ENCODE measurements around the gene LY6G6C.

The LY6G6C gene

DNA sequence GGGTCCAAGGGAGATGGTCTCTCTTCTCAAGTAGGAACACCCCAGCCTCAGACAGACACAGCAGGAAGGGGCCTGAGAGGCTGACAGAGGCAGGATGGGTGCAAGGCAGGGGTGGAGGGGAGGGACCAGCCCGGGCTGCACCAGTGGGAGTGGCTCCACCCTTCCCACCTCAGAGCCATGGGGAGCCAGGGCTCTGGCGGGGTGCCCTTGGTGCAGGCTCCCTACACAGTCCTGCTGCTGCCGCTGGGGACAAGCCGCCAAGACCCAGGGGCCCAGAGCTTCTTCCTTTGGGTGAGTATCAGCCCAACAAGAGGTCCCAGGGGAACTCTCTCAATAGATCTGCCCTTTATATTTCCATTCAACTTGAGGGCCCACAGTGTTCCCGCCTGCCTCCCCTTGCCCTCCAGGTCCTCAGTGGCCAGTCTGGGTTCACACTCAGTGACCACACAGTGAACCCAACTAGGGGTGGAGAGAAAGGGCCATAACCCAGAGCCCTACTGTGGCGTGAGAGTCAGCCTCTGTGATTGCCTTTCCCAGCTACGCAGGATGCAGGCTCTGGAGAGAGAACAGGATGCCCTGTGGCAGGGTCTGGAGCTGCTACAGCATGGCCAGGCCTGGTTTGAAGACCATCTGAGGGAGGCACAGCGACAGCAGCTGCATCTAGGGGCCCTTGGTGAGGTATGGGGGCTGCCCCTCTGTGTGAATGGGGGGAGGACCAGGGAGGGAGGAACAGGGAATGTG lies 41.5 kb upstream of the LY6G6C start:
- Histone ChIP-seq H3K36me3 (ENCODE audit: control insufficient read depth, insufficient read depth, low read length) (peaks cover 7% of the 10 kb centered on the region), H3K27me3 (replicated peaks; ENCODE audit: control insufficient read depth, insufficient read depth, low read length, poor library complexity, severe bottlenecking) (no peaks in the 10 kb centered on the region), H3K4me1 (ENCODE audit: control insufficient read depth, insufficient read depth, low read length, poor library complexity, severe bottlenecking) (no peaks in the 10 kb centered on the region), H3K27ac (ENCODE audit: insufficient read depth, low read length, poor library complexity, severe bottlenecking) (no peak overlapping the region), H3K4me3 (ENCODE audit: insufficient read depth, low read depth, low read length, poor library complexity, severe bottlenecking) (no peak overlapping the region), H3K9me3 (ENCODE audit: control insufficient read depth, low read length) (no peaks in the 10 kb centered on the region)
- DNase-seq = no peak

DNA sequence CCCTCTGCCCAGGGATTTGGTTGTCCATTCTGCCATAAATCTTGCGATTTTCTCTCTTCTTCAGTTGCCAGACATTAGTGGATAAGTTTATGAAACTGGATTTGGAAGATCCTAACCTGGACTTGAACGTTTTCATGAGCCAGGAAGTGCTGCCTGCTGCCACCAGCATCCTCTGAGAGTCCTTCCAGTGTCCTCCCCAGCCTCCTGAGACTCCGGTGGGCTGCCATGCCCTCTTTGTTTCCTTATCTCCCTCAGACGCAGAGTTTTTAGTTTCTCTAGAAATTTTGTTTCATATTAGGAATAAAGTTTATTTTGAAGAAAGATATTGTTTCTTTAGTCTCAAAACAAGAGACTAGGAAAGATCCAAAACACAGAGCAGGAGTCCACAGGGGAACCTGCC lies 40.8 kb upstream of the LY6G6C start, which contains the start of gene SAPCD1:
SAPCD1 (plus strand) TSS at position 301 of the 400 bp plus-strand sequence. CDS start 399 bp downstream, outside the sequence.
- Histone ChIP-seq H3K27ac (ENCODE audit: insufficient read depth, low read length, poor library complexity, severe bottlenecking) (no peak within 1 kb of the TSS), H3K27me3 (replicated peaks; ENCODE audit: control insufficient read depth, insufficient read depth, low read length, poor library complexity, severe bottlenecking) (no peaks in the 10 kb centered on the region), H3K4me1 (ENCODE audit: control insufficient read depth, insufficient read depth, low read length, poor library complexity, severe bottlenecking) (no peaks in the 10 kb centered on the region), H3K36me3 (ENCODE audit: control insufficient read depth, insufficient read depth, low read length) (peaks cover 7% of the 10 kb centered on the region), H3K4me3 (ENCODE audit: insufficient read depth, low read depth, low read length, poor library complexity, severe bottlenecking) (no peak within 1 kb of the TSS), H3K9me3 (ENCODE audit: control insufficient read depth, low read length) (no peaks in the 10 kb centered on the region)
- no peak for DNase-seq

DNA sequence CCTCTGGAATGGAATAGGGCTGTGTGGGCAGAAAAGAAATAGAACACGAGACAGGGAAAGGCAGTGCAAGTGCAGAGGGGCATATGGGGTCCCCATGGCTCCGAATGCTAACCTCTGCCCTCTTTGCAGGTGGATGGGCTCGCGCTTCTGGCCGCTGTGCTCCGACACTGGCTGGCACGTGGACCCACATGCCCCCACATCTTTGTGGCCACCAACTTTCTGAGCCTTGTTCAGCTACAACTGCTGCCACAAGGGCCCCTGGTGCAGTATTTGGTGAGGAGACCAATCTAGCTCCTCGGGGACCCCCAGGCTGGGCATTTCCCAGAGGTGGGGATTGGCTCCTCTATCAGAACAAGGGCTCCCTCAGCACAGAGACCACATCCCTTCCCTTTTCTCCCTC lies 39.8 kb upstream of the LY6G6C start:
- Histone ChIP-seq H3K9me3 (ENCODE audit: control insufficient read depth, low read length) (no peaks in the 10 kb centered on the region), H3K36me3 (ENCODE audit: control insufficient read depth, insufficient read depth, low read length) (peaks cover 7% of the 10 kb centered on the region), H3K4me3 (ENCODE audit: insufficient read depth, low read depth, low read length, poor library complexity, severe bottlenecking) (no peak overlapping the region), H3K27me3 (replicated peaks; ENCODE audit: control insufficient read depth, insufficient read depth, low read length, poor library complexity, severe bottlenecking) (no peaks in the 10 kb centered on the region), H3K4me1 (ENCODE audit: control insufficient read depth, insufficient read depth, low read length, poor library complexity, severe bottlenecking) (no peaks in the 10 kb centered on the region), H3K27ac (ENCODE audit: insufficient read depth, low read length, poor library complexity, severe bottlenecking) (no peak overlapping the region)
- DNase-seq = no peak

DNA sequence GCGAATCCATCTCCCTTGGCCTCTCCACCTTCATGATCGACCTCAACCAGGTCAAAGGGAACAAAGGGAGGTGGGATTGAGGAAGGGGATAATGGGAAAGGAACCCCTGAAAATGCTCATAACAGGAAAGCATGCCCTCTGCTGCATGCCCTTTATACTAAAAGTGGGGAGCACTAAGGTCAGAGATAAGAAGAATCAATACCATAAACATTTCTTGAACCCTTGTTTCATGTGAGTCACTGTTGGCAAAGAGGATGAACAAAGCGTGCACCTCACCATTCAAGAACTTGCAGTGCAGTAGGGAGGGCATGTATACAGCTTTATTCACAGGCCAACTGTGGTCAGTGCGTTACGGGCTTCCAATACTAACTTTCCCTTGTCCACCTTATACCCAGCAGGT lies 39.2 kb upstream of the LY6G6C start:
- no peak overlapping the region for H3K4me3 ChIP-seq (ENCODE audit: insufficient read depth, low read depth, low read length, poor library complexity, severe bottlenecking)
- DNase-seq = no peak
- no peaks in the 10 kb centered on the region for H3K9me3 ChIP-seq (ENCODE audit: control insufficient read depth, low read length)
- H3K36me3 ChIP-seq (ENCODE audit: control insufficient read depth, insufficient read depth, low read length) = peaks cover 7% of the 10 kb centered on the region
- H3K27me3 ChIP-seq (replicated peaks; ENCODE audit: control insufficient read depth, insufficient read depth, low read length, poor library complexity, severe bottlenecking) = no peaks in the 10 kb centered on the region
- H3K27ac ChIP-seq (ENCODE audit: insufficient read depth, low read length, poor library complexity, severe bottlenecking) = no peak overlapping the region
- H3K4me1 ChIP-seq (ENCODE audit: control insufficient read depth, insufficient read depth, low read length, poor library complexity, severe bottlenecking) = no peaks in the 10 kb centered on the region

DNA sequence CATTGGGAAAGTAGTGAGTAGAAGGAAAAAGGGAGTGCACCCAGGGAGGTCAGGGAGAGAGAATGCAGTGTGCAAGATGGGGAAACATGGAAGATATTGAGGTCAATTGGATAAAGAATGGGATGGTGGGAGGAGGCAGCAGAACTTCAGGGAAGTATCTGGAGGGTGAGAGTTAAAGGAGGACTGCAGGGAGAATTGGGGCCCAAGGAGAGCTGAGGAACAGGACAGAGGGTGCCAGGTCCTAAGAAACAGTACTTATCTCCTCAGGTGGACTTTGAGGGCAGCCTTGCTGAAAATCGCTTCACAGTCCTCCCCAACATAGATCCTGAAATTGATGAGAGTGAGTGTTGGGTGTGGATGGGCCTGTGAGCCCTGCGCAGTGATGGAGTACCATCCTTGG lies 36.7 kb upstream of the LY6G6C start:
- H3K4me1 ChIP-seq (ENCODE audit: control insufficient read depth, insufficient read depth, low read length, poor library complexity, severe bottlenecking) = no peaks in the 10 kb centered on the region
- peaks cover 7% of the 10 kb centered on the region for H3K36me3 ChIP-seq (ENCODE audit: control insufficient read depth, insufficient read depth, low read length)
- H3K27ac ChIP-seq (ENCODE audit: insufficient read depth, low read length, poor library complexity, severe bottlenecking) = no peak overlapping the region
- no peaks in the 10 kb centered on the region for H3K9me3 ChIP-seq (ENCODE audit: control insufficient read depth, low read length)
- DNase-seq = no peak
- no peak overlapping the region for H3K4me3 ChIP-seq (ENCODE audit: insufficient read depth, low read depth, low read length, poor library complexity, severe bottlenecking)
- H3K27me3 ChIP-seq (replicated peaks; ENCODE audit: control insufficient read depth, insufficient read depth, low read length, poor library complexity, severe bottlenecking) = no peaks in the 10 kb centered on the region

DNA sequence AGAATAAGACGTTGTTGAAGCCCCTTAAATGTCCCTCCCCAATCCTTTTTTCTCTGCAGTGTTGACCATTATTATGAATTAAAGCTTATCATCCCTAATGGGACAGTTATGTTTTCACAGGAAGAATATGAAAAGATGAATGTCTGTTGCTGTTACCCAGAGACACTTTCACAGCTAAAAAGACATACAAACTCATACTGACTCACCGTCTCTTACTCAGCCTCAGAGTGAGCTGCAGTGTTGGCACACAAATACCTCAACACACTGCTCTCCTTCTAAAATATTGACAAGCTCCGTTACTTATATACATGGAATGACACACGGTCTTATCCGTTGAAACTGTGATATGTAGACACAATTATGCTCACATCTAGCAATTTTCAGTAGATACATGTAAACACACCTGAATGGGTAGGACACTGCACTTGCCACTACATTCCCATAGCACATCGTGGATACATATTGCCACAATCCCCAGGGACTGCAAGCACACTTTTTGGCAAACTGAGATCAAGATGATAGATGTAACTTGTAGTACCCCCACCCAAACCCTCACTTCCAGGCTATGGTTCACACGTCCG lies 31.3 kb upstream of the LY6G6C start:
- H3K27me3 ChIP-seq (replicated peaks; ENCODE audit: control insufficient read depth, insufficient read depth, low read length, poor library complexity, severe bottlenecking) = no peaks in the 10 kb centered on the region
- H3K4me1 ChIP-seq (ENCODE audit: control insufficient read depth, insufficient read depth, low read length, poor library complexity, severe bottlenecking) = no peaks in the 10 kb centered on the region
- no peak overlapping the region for H3K27ac ChIP-seq (ENCODE audit: insufficient read depth, low read length, poor library complexity, severe bottlenecking)
- no peaks in the 10 kb centered on the region for H3K36me3 ChIP-seq (ENCODE audit: control insufficient read depth, insufficient read depth, low read length)
- H3K9me3 ChIP-seq (ENCODE audit: control insufficient read depth, low read length) = no peaks in the 10 kb centered on the region
- H3K4me3 ChIP-seq (ENCODE audit: insufficient read depth, low read depth, low read length, poor library complexity, severe bottlenecking) = no peak overlapping the region
- no peak for DNase-seq

DNA sequence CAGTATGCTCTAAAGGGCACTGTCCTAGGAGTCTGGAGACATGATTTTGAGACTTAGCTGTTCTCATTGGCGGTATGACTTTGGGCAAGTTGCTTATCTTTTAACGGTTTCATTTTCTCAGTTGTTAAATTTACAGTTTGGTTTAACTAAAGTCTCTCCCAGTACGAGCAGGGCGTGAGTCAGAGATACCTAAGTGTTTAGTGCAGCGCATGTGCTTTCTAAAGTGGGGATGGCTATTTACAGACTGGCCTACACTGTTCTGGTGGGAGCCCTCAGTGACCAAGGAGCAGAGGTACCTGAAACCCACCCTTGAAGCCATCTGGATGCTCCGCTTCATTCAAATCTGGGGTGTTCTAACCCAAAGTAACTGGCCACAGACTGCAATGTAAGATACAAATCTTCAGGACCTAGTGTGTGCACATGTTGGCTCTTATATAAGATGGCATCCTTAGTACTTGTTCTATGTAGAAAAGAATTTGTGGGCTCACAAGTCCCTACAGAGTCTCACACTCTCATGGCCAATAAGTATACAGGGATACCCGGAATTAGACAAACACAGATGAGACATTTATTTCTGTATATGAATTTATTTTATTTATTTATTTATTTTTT lies 29.0 kb upstream of the LY6G6C start:
- Histone ChIP-seq H3K9me3 (ENCODE audit: control insufficient read depth, low read length) (no peaks in the 10 kb centered on the region), H3K36me3 (ENCODE audit: control insufficient read depth, insufficient read depth, low read length) (no peaks in the 10 kb centered on the region), H3K27me3 (replicated peaks; ENCODE audit: control insufficient read depth, insufficient read depth, low read length, poor library complexity, severe bottlenecking) (no peaks in the 10 kb centered on the region), H3K27ac (ENCODE audit: insufficient read depth, low read length, poor library complexity, severe bottlenecking) (no peak overlapping the region), H3K4me1 (ENCODE audit: control insufficient read depth, insufficient read depth, low read length, poor library complexity, severe bottlenecking) (no peaks in the 10 kb centered on the region), H3K4me3 (ENCODE audit: insufficient read depth, low read depth, low read length, poor library complexity, severe bottlenecking) (no peak overlapping the region)
- DNase-seq = no peak

DNA sequence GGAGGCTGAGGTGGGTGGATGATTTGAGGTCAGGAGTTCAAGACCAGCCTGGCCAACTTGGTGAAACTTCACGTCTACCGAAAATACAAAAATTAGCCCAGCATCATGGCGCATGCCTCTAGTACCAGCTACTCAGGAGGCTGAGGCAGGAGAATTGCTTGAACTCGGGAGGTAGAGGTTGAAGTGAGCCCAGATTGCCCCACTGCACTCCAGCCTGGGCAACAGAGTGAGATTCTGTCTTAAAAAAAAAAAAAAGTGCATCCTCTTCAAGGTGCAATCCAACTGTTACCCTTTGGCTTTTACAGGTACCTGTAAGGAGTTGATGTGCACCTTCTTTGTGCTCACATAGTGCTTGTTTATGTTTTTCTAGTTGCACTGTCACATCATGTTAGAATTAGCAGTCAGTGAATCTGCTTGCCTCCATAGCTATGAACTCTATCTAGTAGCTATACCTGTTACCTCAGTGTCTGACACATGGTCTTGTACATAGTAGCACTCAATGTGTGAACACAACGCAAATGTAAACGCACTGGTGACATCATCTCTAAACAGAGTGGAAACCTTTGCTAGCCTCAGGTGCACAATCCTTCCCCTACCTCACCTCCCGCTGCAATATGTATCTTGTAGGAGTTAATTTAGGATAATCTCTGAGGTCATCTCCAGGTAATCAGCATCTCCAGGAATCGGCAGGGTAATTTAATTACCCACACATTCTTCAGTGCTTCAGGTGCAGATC lies 27.9 kb upstream of the LY6G6C start:
- Histone ChIP-seq H3K4me1 (ENCODE audit: control insufficient read depth, insufficient read depth, low read length, poor library complexity, severe bottlenecking) (no peaks in the 10 kb centered on the region), H3K27me3 (replicated peaks; ENCODE audit: control insufficient read depth, insufficient read depth, low read length, poor library complexity, severe bottlenecking) (no peaks in the 10 kb centered on the region), H3K36me3 (ENCODE audit: control insufficient read depth, insufficient read depth, low read length) (no peaks in the 10 kb centered on the region)

DNA sequence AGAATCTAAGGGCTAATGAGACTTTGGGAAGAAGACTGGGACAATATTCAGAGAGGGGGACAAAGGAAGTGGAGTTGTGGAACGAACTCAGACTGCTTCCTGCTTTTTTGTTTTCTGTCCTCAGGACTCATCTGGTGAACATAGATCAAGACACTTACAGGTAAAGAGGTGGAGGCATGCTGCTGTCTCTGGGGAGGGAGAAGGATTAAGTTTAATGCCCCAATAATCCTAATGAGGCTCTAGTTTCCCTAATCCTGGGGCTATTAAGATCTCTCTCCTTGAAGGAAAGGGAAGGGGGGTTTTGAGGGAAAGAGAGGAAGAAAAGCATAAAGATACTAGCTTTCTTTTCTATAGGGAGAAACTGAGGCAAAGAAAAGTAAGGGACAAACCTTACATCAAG lies 22.9 kb upstream of the LY6G6C start:
- Histone ChIP-seq H3K4me1 (ENCODE audit: control insufficient read depth, insufficient read depth, low read length, poor library complexity, severe bottlenecking) (peaks cover 5% of the 10 kb centered on the region), H3K27ac (ENCODE audit: insufficient read depth, low read length, poor library complexity, severe bottlenecking) (no peak overlapping the region), H3K36me3 (ENCODE audit: control insufficient read depth, insufficient read depth, low read length) (no peaks in the 10 kb centered on the region), H3K9me3 (ENCODE audit: control insufficient read depth, low read length) (no peaks in the 10 kb centered on the region), H3K4me3 (ENCODE audit: insufficient read depth, low read depth, low read length, poor library complexity, severe bottlenecking) (no peak overlapping the region), H3K27me3 (replicated peaks; ENCODE audit: control insufficient read depth, insufficient read depth, low read length, poor library complexity, severe bottlenecking) (no peaks in the 10 kb centered on the region)
- DNase-seq = no peak

More for the DNA sequence above, 27.9 kb upstream of the LY6G6C start:
- DNase-seq = no peak
- no peaks in the 10 kb centered on the region for H3K9me3 ChIP-seq (ENCODE audit: control insufficient read depth, low read length)
- no peak overlapping the region for H3K27ac ChIP-seq (ENCODE audit: insufficient read depth, low read length, poor library complexity, severe bottlenecking)
- H3K4me3 ChIP-seq (ENCODE audit: insufficient read depth, low read depth, low read length, poor library complexity, severe bottlenecking) = no peak overlapping the region

DNA sequence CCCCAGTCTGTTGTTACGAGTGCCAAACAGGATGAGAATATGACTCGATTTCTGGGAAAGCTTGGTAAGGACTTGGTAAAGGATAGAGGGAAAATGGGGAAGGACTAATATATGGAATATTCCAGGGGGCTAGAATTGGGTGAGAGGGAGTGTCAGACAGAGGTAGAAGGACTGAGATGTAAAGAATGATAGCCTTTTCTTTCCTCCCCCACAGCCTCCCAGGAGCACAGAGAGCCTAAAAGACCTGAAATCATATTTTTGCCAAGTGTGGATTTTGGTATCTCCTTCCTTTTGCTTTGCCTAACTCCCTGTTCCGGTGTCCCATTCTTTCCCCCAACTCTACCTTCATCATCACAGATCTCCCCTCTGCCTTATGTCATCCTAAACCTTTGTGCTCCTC lies 21.3 kb upstream of the LY6G6C start:
- Histone ChIP-seq H3K36me3 (ENCODE audit: control insufficient read depth, insufficient read depth, low read length) (no peaks in the 10 kb centered on the region), H3K4me1 (ENCODE audit: control insufficient read depth, insufficient read depth, low read length, poor library complexity, severe bottlenecking) (peaks cover 20% of the 10 kb centered on the region), H3K9me3 (ENCODE audit: control insufficient read depth, low read length) (no peaks in the 10 kb centered on the region), H3K27ac (ENCODE audit: insufficient read depth, low read length, poor library complexity, severe bottlenecking) (no peak overlapping the region), H3K4me3 (ENCODE audit: insufficient read depth, low read depth, low read length, poor library complexity, severe bottlenecking) (no peak overlapping the region), H3K27me3 (replicated peaks; ENCODE audit: control insufficient read depth, insufficient read depth, low read length, poor library complexity, severe bottlenecking) (no peaks in the 10 kb centered on the region)
- DNase-seq = no peak
